HL-60 (cell line): ENCODE data around the gene CTU1.

Experiments
- GABPA ChIP-seq: IDR thresholded peaks from 2 replicates; pipeline ENCODE4 v1.6.1; 2012; ENCODE audit warnings: low read depth
- POLR2AphosphoS5 ChIP-seq: IDR thresholded peaks from 2 replicates; pipeline ENCODE4 v1.6.1; 2012; ENCODE audit warnings: low read depth
- TF ChIP-seq, protein P1 (sequence below): IDR thresholded peaks from one replicate; pipeline ENCODE4 v1.5.1; 2011; ENCODE audit warnings: low read length, control low read depth, inconsistent platforms; ENCODE audit not compliant: insufficient read depth
- TF ChIP-seq, protein P2 (sequence below): IDR thresholded peaks from 2 replicates; pipeline ENCODE4 v1.6.1; 2012; ENCODE audit warnings: low read depth; ENCODE audit not compliant: insufficient replicate concordance

DNA sequence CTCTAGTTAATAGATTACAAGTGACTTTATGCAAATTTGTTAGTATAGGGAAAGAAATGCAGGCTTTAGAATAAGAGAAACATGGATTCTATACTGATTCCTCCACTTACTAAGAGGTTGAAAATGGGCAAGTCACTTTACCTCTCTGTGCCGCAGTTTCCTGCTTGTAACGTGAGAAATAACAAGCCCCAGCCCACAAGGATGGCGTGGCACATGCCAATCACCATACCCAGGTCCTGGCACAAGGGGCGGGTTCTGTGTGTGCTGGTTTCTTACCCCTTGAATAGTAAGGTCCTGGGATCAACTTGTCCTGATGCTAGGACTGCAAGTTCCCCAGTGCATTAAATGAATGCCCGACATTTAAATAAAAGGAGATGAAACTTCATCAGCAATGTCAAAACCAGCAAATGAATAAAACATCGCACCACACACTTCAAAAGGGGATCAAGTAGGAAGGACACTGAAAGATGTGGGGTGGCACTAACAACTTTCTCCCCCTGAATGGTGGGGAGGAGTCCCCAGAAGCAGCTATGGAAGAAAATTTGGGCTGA lies 8.6 kb upstream of the CTU1 start:
- TF ChIP-seq, protein P1, sequence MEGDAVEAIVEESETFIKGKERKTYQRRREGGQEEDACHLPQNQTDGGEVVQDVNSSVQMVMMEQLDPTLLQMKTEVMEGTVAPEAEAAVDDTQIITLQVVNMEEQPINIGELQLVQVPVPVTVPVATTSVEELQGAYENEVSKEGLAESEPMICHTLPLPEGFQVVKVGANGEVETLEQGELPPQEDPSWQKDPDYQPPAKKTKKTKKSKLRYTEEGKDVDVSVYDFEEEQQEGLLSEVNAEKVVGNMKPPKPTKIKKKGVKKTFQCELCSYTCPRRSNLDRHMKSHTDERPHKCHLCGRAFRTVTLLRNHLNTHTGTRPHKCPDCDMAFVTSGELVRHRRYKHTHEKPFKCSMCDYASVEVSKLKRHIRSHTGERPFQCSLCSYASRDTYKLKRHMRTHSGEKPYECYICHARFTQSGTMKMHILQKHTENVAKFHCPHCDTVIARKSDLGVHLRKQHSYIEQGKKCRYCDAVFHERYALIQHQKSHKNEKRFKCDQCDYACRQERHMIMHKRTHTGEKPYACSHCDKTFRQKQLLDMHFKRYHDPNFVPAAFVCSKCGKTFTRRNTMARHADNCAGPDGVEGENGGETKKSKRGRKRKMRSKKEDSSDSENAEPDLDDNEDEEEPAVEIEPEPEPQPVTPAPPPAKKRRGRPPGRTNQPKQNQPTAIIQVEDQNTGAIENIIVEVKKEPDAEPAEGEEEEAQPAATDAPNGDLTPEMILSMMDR = no peak
- no peak for TF ChIP-seq POLR2AphosphoS5
- TF ChIP-seq, protein P2, sequence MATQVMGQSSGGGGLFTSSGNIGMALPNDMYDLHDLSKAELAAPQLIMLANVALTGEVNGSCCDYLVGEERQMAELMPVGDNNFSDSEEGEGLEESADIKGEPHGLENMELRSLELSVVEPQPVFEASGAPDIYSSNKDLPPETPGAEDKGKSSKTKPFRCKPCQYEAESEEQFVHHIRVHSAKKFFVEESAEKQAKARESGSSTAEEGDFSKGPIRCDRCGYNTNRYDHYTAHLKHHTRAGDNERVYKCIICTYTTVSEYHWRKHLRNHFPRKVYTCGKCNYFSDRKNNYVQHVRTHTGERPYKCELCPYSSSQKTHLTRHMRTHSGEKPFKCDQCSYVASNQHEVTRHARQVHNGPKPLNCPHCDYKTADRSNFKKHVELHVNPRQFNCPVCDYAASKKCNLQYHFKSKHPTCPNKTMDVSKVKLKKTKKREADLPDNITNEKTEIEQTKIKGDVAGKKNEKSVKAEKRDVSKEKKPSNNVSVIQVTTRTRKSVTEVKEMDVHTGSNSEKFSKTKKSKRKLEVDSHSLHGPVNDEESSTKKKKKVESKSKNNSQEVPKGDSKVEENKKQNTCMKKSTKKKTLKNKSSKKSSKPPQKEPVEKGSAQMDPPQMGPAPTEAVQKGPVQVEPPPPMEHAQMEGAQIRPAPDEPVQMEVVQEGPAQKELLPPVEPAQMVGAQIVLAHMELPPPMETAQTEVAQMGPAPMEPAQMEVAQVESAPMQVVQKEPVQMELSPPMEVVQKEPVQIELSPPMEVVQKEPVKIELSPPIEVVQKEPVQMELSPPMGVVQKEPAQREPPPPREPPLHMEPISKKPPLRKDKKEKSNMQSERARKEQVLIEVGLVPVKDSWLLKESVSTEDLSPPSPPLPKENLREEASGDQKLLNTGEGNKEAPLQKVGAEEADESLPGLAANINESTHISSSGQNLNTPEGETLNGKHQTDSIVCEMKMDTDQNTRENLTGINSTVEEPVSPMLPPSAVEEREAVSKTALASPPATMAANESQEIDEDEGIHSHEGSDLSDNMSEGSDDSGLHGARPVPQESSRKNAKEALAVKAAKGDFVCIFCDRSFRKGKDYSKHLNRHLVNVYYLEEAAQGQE = no peak
- no peak for TF ChIP-seq GABPA
